GM18499 (cell line): ENCODE measurements around the gene UBE2O.

Experiments
- ATAC-seq: cut with Tn5 transposase; IDR thresholded peaks from one replicate; pipeline ENCODE4 v1.9.1; 2021; ENCODE audit warnings: moderate number of reproducible peaks; ENCODE audit not compliant: insufficient read depth, unreplicated experiment

UBE2O gene

GRCh38 chr17:76398523-76399174 is 54.3 kb downstream of the UBE2O start:
- no peak for ATAC-seq

- ATAC-seq, result no peak
Observed at GRCh38 chr17:76397687-76398522, 55.0 kb downstream of the UBE2O start.

GRCh38 chr17:76397184-76397583 is 55.8 kb downstream of the UBE2O start:
- ATAC-seq, result no peak

GRCh38 chr17:76395980-76396379 is 57.0 kb downstream of the UBE2O start:
- no peak for ATAC-seq

- no peak for ATAC-seq
Observed at GRCh38 chr17:76394166-76394565, 58.8 kb downstream of the UBE2O start.

- no peak for ATAC-seq
Observed at GRCh38 chr17:76391200-76391715, 61.7 kb downstream of the UBE2O start.

GRCh38 chr17:76390003-76390421 is 62.9 kb downstream of the UBE2O start:
- ATAC-seq, result no peak

- no peak for ATAC-seq
Observed at GRCh38 chr17:76388966-76389888, 63.7 kb downstream of the UBE2O start.

- ATAC-seq, result no peak
Observed at GRCh38 chr17:76386966-76387765, 65.8 kb downstream of the UBE2O start.

- ATAC-seq, result no peak
Observed at GRCh38 chr17:76385892-76386786, 66.8 kb downstream of the UBE2O start.

- ATAC-seq, result no peak
Observed at GRCh38 chr17:76384987-76385891, 67.7 kb downstream of the UBE2O start.

- ATAC-seq, result no peak
Observed at GRCh38 chr17:76384222-76384986, 68.5 kb downstream of the UBE2O start, which contains the start of gene SPHK1. Gene SPHK1 (plus strand): TSS chr17:76384609. CDS start chr17:76385645, 1,036 bp downstream.

- ATAC-seq, result no peak
Observed at GRCh38 chr17:76383546-76384221, 69.3 kb downstream of the UBE2O start.

- ATAC-seq, result no peak
Observed at GRCh38 chr17:76382803-76383545, 70.0 kb downstream of the UBE2O start.

GRCh38 chr17:76382351-76382802 is 70.6 kb downstream of the UBE2O start:
- no peak for ATAC-seq
